GM19025 (cell line): ENCODE data around the gene EXOC3L2.

Experiments used
- ATAC-seq: cut with Tn5 transposase; IDR thresholded peaks from one replicate; pipeline ENCODE4 v1.9.1; 2021; ENCODE audit warnings: mild to moderate bottlenecking, low read depth, moderate library complexity; ENCODE audit not compliant: unreplicated experiment

EXOC3L2 gene

GRCh38 chr19:45224645-45225044 is 20.6 kb downstream of the EXOC3L2 start:
- ATAC-seq: no peak

GRCh38 chr19:45223879-45224278 is 21.3 kb downstream of the EXOC3L2 start:
- no peak for ATAC-seq

- ATAC-seq: no peak
Measured at GRCh38 chr19:45222724-45223123, 22.5 kb downstream of the EXOC3L2 start.

- ATAC-seq: no peak
Measured at GRCh38 chr19:45218911-45219743, 26.1 kb downstream of the EXOC3L2 start.

GRCh38 chr19:45218426-45218825 is 26.8 kb downstream of the EXOC3L2 start:
- ATAC-seq: no peak

GRCh38 chr19:45217957-45218334 is 27.3 kb downstream of the EXOC3L2 start:
- ATAC-seq: no peak

GRCh38 chr19:45217193-45217956 is 27.8 kb downstream of the EXOC3L2 start:
- ATAC-seq: no peak

- ATAC-seq: no peak
Measured at GRCh38 chr19:45216667-45217066, 28.5 kb downstream of the EXOC3L2 start.

GRCh38 chr19:45215391-45216191 is 29.6 kb downstream of the EXOC3L2 start:
- no peak for ATAC-seq

- no peak for ATAC-seq
Measured at GRCh38 chr19:45213031-45213430, 32.2 kb downstream of the EXOC3L2 start.

GRCh38 chr19:45211751-45212381 is 33.3 kb downstream of the EXOC3L2 start:
- ATAC-seq: no peak

- no peak for ATAC-seq
Measured at GRCh38 chr19:45206328-45206727, 38.9 kb downstream of the EXOC3L2 start.

GRCh38 chr19:45205810-45206209 is 39.4 kb downstream of the EXOC3L2 start:
- ATAC-seq: no peak

- ATAC-seq: no peak
Measured at GRCh38 chr19:45202637-45203036, 42.6 kb downstream of the EXOC3L2 start.

GRCh38 chr19:45200568-45200967 is 44.6 kb downstream of the EXOC3L2 start:
- no peak for ATAC-seq

- ATAC-seq: no peak
Measured at GRCh38 chr19:45195764-45196163, 49.4 kb downstream of the EXOC3L2 start.

- no peak for ATAC-seq
Measured at GRCh38 chr19:45191375-45191774, 53.8 kb downstream of the EXOC3L2 start.

GRCh38 chr19:45189971-45190370 is 55.2 kb downstream of the EXOC3L2 start:
- no peak for ATAC-seq

- ATAC-seq: no peak
Measured at GRCh38 chr19:45187421-45188100, 57.6 kb downstream of the EXOC3L2 start.
